GM12875 (cell line): ENCODE measurements around the gene PTDSS2.

Experiments used
- H3K4me3 ChIP-seq: one replicate; pipeline ENCODE4 v1.5.1; 2011; ENCODE audit warnings: low read depth, low read length, control low read depth
- TF ChIP-seq, protein P1 (sequence below): IDR thresholded peaks from 2 replicates; pipeline ENCODE4 v1.5.1; 2011; ENCODE audit warnings: low read depth, mild to moderate bottlenecking, control low read depth, inconsistent platforms, low read length, moderate library complexity, borderline replicate concordance; ENCODE audit not compliant: insufficient read depth

The PTDSS2 gene

DNA sequence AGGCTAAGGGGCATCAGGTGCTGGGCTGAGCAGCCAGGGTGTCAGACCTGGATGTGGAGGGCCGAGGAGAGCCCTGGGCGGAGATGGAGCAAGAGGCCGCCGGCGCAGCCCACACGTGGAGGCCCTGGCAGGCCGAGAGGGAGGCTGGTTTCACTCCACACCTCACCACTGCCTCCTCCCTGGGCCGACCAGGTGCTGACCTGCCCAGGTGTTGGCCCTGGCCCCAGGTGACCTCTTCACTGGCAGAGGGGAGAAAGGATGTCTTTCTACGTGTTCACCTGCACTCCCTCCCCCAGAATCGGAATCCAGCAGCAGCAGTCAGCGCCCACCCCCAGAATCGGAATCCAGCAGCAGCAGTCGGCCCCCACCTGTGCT lies 9.0 kb upstream of the PTDSS2 start:
- H3K4me3 ChIP-seq: peak overlapping the region; percentile 57
- TF ChIP-seq, protein P1, sequence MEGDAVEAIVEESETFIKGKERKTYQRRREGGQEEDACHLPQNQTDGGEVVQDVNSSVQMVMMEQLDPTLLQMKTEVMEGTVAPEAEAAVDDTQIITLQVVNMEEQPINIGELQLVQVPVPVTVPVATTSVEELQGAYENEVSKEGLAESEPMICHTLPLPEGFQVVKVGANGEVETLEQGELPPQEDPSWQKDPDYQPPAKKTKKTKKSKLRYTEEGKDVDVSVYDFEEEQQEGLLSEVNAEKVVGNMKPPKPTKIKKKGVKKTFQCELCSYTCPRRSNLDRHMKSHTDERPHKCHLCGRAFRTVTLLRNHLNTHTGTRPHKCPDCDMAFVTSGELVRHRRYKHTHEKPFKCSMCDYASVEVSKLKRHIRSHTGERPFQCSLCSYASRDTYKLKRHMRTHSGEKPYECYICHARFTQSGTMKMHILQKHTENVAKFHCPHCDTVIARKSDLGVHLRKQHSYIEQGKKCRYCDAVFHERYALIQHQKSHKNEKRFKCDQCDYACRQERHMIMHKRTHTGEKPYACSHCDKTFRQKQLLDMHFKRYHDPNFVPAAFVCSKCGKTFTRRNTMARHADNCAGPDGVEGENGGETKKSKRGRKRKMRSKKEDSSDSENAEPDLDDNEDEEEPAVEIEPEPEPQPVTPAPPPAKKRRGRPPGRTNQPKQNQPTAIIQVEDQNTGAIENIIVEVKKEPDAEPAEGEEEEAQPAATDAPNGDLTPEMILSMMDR: no peak

DNA sequence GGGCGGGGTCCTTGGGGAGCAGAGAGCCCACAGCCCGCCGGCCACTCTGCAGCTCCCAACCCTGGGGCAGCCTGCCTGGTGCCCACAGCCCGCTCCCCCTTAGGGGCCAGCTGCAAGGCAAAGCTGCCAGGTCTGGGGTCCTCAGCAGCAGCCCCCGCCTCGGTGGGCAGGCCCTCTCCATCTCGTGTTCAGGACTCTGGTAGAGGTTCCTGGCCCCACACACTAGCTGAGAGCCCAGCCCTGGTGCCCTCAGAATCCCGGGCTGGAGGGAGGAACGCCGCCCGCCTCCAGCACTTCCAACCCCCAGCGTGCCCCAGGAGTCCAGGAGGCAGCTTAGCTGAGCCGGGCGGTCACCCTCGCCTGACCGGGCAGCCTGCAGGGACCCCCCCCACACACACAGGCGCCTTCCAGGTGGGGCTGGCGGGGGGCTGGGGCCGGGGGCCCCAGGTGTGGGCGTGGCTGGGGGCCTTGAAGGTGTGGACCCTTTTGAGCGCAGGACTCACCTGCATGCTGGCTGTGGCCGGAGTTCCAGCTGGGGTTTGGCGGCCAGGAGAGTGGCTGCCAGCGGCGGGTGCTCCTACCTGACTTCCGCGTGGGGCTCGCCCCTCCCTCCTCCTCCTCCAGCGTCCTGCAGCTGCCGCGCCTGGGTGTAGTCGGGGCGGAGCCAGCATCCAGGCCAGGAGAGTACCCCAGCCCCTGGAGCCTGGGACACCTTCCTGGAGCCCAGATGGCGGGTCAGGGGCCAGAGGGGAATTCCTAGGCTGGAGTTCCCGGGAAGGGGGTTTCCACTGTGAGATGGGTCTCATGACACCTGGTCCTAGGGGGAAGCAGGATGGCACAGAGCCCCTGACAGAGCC lies 8.4 kb upstream of the PTDSS2 start, which contains the start of gene ANO9:
ANO9 (minus strand) TSS at position 594 of the 857 bp plus-strand sequence; CDS start at position 509, 85 bp downstream.
- TF ChIP-seq, protein P1: no peak

DNA sequence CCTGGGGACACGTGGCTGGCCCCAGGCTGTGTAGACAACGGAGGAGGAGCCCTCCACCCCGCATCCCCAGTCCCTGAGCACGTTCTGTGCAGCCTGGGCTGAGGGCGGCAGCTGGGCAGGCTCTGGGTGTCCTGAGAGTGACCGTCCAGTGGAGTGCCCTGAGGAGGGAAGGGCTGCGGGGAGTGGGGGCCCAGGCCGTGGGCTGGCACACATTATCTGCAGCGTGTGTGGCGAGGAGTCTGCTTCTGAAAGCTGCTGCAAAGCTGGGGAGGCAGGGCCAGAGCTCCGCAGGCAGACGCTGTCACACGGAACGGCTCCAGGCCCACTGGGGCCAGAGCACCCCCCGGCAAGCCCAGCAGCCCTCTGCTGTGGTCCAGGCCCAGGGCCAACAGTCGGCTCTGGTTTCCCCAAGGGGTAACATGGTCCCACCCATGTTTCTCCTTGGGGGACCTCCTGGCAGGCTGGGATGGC lies 7.4 kb upstream of the PTDSS2 start:
- TF ChIP-seq, protein P1: no peak
- no peak overlapping the region for H3K4me3 ChIP-seq

More for the DNA sequence above, 8.4 kb upstream of the PTDSS2 start, which contains the start of gene ANO9:
- H3K4me3 ChIP-seq: peak within 1 kb of the TSS; percentile 57

DNA sequence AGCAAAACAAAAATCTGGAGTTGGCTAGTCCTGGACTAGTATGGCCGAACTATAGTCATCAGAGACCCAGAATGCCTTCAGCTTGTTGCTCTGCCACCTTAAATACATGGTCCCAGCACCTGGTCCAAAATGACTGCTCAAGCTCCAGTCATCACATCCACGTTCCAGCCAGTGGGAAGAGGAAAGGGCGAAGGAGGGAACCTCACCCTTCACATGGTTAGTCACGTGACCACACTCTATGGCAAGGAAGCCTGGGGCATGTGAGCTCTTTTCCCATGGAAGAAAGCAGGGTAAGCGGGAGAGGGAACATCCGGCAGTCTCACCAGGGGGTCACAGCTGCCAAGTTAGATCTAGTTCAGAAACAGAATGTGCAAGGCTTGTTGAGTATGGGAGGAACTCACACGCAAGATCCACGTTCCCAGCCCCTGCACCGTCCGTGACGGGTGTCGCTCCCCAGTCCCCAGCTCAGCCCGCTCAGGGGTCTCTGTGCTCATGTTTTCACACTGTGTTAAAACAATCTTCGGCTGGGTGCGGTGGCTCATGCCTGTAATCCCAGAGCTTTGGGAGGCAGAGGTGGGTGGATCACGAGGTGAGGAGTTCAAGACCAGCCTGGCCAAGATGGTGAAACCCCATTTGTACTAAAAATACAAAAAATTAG lies 6.4 kb upstream of the PTDSS2 start:
- TF ChIP-seq, protein P1: no peak
- H3K4me3 ChIP-seq: no peak overlapping the region

DNA sequence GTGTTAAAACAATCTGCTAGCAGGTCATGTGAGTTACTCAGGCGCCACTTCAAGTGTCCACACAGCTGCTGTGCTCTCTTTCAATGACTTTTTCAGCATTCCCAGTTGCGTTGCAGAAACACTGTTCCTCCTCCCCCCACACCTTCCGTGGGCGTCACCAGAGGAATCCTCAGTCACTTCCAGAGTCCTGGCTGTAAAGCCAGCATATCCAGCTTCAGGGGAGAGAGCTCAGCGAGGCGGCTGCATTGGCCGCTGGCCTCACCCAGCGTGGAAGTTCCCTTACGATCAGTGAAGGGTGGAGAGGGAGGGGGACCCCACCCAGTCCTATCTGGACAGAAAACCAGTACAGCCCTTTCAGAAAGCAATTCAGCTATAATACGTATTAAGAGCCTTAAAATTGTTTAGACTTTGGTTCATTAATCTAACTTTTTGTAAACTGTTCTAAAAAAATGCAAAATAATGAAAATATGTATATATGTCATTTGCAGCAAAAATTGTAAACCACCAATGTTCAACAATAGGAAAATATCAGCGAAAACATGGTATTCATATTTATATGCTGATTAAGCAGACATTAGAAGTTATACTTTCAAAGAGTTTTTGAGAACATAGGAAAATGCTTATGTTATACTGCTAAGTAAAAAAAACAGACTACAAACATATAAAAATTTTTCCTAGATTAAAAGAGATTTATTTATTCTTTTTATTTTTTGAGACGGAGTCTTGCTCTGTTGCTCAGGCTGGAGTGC lies 5.5 kb upstream of the PTDSS2 start:
- TF ChIP-seq, protein P1: no peak
- H3K4me3 ChIP-seq: no peak overlapping the region

DNA sequence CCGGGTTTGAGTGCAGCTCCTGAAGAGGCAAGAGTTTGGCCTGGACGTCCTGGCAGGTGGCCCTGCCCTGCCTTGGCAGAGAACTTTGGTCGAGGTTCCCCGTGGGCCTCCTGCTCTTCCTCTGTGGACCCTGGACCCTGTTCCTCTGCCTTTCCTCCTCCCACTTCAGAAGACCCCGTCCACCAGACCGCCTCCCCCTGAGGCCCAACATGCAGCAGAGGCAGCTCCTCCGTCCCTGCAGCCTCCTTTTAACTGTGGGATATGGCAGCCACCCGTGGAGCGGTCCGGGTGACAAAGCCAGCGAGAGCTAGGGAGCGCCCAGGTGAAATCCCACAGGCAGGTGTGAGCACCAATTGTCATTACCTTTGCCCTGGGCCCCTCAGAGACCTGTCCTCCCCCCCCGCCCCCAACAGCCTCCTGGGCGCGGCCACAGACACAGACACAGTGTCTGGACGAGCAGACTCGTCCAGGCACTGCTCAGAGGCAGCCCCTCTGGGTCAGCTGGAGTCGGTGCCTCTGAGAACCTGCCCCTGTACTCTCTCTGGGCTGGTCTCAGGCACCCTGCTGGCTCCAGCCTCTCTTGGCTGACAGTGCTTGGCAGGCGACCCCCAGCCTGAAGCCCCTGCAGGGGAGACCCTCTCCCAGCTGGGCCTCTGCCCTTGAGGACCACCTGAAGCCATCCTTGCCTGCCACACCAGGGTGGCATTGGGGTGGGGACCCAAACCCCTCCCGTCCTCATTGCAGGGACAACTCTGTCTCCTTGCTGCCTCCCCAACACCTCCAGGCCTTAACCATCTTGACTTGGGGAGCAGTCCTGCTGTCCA lies 4.1 kb upstream of the PTDSS2 start:
- TF ChIP-seq, protein P1: no peak
- H3K4me3 ChIP-seq: no peak overlapping the region
